AG04450 (cell line): Measurements from ENCODE around the gene TOR4A. TPM values are rescaled to one million over a fixed set of nuclear protein-coding genes. Genes with fewer than 3 reads are reported as not detected.
"Not testable (repeated sequence)": the region's sequence is repeated elsewhere in the genome, so short reads cannot be mapped to it uniquely, and the experiment has no call there.

Source experiments
- CTCF ChIA-PET: fragments of 300-600, 350-600 bp; formaldehyde crosslinking; extraction: SDS; loops from one replicate; lab custom pipeline; 2022; ENCODE audit warnings: antibody characterized with exemption, inconsistent platforms; lab: Charles Lee
- POLR2A ChIA-PET: fragments of 350-600 bp; formaldehyde crosslinking; extraction: SDS; loops from one replicate; lab custom pipeline; 2021; ENCODE audit warnings: antibody characterized with exemption, inconsistent platforms; lab: Yijun Ruan, JAX
- DNase-seq: peaks from one replicate; pipeline ENCODE4 v3.0.0-alpha.2; 2011; ENCODE audit warnings: low read depth, low spot score
- H3K27ac ChIP-seq: one replicate; pipeline ENCODE4 v1.5.1; 2012; ENCODE audit warnings: low read depth, low read length, control low read depth
- H3K27me3 ChIP-seq: one replicate; pipeline ENCODE4 v1.6.0; 2012; ENCODE audit warnings: low read length; ENCODE audit not compliant: control insufficient read depth, insufficient read depth
- H3K4me3 ChIP-seq: 2 replicates; pipeline ENCODE4 v1.5.1; 2011; ENCODE audit warnings: mild to moderate bottlenecking, low read depth, low read length, control low read depth
- H3K9me3 ChIP-seq: 2 replicates; pipeline ENCODE4 v1.5.1; 2012; ENCODE audit warnings: low read length; ENCODE audit not compliant: control insufficient read depth, insufficient read depth
- CTCF ChIP-seq: IDR thresholded peaks from 2 replicates; pipeline ENCODE4 v1.5.1; 2011; ENCODE audit warnings: low read depth, low read length, control low read depth, inconsistent platforms
- polyA plus RNA-seq: library from polyadenylated mRNA; depleted of rRNA; stranded (reverse); fragments of >200 nt; gene quantifications from 2 replicates; pipeline ENCODE4 v1.2.3, GENCODE V29; 2011

The TOR4A gene
- polyA plus RNA-seq, 1 experiment: 14.1 TPM

DNA sequence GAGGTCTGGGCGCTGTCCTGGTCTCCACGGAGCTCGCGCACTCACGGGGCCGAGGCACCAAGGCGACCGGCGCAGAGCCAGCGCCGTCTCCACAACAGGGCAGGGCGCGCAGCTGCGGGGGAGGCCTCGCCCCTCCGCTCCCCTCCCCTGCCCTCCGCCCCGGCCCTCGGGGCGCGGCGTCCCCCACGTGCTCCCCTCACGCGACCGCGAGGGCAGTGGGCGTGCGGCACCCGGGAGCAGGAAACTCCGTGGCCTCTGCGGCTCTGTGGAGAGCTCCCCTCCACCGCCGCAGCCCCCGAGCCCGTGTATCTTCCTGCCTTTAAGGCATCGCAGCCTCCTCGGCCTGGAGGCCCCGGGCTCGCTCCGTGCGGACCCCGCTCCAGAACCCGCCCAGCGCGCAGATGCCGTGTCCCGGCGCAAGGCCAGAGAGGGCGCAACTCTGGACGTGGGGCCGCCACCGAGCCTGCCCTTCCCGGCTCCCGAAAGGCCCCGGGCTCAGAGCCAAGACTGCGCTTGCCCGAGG is 37.1 kb upstream of the TOR4A start:
- ChIA-PET CTCF (interaction anchor here (1.0 to 2.3 kb wide), 2 partner anchors 13 to 211 kb away, joined by 3 to 8 read pairs; partner anchors contain the start of gene RNF224), POLR2A (interaction anchor here (0.5 to 5.7 kb wide), 46 partner anchors 10 to 1131 kb away, joined by 3 to 146 read pairs (median 4); partner anchors contain the start of genes ANAPC2, CYSRT1, EXD3 and MAN1B1)
- Histone ChIP-seq H3K4me3 (peak overlapping the region; percentile 68), H3K27ac (peak overlapping the region; percentile 83), H3K9me3 (no peaks in the 10 kb centered on the region; the same call in 1 of the 2 replicates), H3K27me3 (no peaks in the 10 kb centered on the region)
- TF ChIP-seq CTCF: no peak
- no peak for DNase-seq

DNA sequence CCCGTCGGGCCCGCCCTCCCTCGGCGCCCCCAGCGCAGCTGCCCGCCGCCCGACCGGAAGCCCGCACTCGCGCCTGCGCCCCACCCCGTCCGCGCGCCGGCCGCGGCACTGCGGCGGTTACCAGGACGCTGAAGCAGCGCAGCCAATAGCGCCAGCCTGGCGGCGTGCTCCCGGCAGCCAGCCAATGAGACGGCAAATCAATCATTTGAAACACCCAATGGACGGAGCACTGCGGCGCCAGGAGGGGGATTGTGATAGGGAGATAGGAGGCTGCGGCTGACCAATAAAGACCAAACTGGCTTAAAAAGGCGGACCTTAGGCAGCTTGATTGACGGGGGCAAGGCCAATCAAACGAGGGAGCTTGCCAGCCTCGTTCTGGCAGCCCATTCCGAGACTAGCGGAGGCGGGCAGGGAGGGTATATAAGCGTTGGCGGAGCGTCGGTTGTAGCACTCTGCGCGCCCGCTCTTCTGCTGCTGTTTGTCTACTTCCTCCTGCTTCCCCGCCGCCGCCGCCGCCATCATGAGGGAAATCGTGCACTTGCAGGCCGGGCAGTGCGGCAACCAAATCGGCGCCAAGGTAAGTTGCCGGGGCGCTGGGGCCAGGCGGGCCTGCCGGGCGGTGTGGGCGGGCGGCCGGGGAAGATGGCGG is 36.6 kb upstream of the TOR4A start, which contains the start of gene TUBB4B:
TUBB4B (plus strand) TSS at position 447 of the 649 bp plus-strand sequence; CDS start at position 521, 74 bp downstream.
- H3K27ac ChIP-seq: peak within 1 kb of the TSS; percentile 83
- no peaks in the 10 kb centered on the region; the same call in 1 of the 2 replicates for H3K9me3 ChIP-seq
- peak within 1 kb of the TSS; percentile 82 for H3K4me3 ChIP-seq
- ChIA-PET CTCF (interaction anchor here (1.0 kb wide), 1 partner anchor 212 kb away, joined by 3 read pairs; no protein-coding TSS in a partner anchor), POLR2A (interaction anchor here (0.5 to 5.7 kb wide), 46 partner anchors 11 to 1131 kb away, joined by 3 to 146 read pairs (median 4); partner anchors contain the start of genes ANAPC2, CYSRT1, EXD3 and MAN1B1)
- no peaks in the 10 kb centered on the region for H3K27me3 ChIP-seq
- DNase-seq: peak; percentile 100
- TF ChIP-seq CTCF: no peak

- ChIA-PET CTCF (interaction anchor here (1.0 kb wide), 1 partner anchor 212 kb away, joined by 3 read pairs; no protein-coding TSS in a partner anchor), POLR2A (interaction anchor here (0.7 to 5.7 kb wide), 19 partner anchors 12 to 197 kb away, joined by 3 to 146 read pairs (median 6); partner anchors contain the start of genes CYSRT1, MAN1B1, NELFB and NRARP)
- no peaks in the 10 kb centered on the region; the same call in 1 of the 2 replicates for H3K9me3 ChIP-seq
- peak overlapping the region; percentile 39 for H3K27ac ChIP-seq
- no peak for TF ChIP-seq CTCF
- H3K4me3 ChIP-seq: peak overlapping the region; percentile 82
- DNase-seq: no peak
- H3K27me3 ChIP-seq: no peaks in the 10 kb centered on the region
Measured at GRCh38 chr9:137241490-137242268, 35.8 kb upstream of the TOR4A start.

DNA sequence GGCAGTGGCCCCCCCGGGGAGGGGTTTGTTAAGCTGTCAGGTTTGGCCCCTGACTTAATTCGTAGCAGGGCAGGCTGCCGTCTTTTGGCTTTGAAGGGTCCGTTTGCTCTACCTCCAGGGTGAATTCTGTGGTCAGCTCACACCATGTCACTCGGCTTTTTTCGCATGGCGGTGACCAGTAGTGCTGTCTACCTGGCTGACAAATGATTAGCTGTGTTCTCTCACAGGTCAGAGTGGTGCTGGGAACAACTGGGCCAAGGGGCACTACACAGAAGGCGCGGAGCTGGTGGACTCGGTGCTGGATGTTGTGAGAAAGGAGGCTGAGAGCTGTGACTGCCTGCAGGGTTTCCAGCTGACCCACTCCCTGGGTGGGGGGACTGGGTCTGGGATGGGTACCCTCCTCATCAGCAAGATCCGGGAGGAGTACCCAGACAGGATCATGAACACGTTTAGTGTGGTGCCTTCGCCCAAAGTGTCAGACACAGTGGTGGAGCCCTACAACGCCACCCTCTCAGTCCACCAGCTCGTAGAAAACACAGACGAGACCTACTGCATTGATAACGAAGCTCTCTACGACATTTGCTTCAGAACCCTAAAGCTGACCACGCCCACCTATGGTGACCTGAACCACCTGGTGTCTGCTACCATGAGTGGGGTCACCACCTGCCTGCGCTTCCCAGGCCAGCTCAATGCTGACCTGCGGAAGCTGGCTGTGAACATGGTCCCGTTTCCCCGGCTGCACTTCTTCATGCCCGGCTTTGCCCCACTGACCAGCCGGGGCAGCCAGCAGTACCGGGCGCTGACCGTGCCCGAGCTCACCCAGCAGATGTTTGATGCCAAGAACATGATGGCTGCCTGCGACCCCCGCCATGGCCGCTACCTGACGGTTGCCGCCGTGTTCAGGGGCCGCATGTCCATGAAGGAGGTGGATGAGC is 35.0 kb upstream of the TOR4A start:
- Histone ChIP-seq H3K9me3 (no peaks in the 10 kb centered on the region; the same call in 1 of the 2 replicates), H3K27me3 (no peaks in the 10 kb centered on the region), H3K27ac (peak overlapping the region; percentile 2), H3K4me3 (peak overlapping the region; percentile 82)
- TF ChIP-seq CTCF: no peak
- DNase-seq: no peak
- ChIA-PET POLR2A (interaction anchor here (0.7 to 5.7 kb wide), 8 partner anchors 11 to 172 kb away, joined by 3 to 146 read pairs (median 4); partner anchors contain the start of genes MAN1B1, NELFB, RNF224 and SAPCD2), CTCF (interaction anchor here (0.5 kb wide), 1 partner anchor 29 kb away, joined by 3 read pairs; no protein-coding TSS in a partner anchor)

- CTCF ChIA-PET, H3K27ac ChIP-seq, H3K27me3 ChIP-seq, H3K4me3 ChIP-seq, DNase-seq, H3K9me3 ChIP-seq: not testable (repeated sequence)
- POLR2A ChIA-PET: interaction anchor here (1.3 to 5.7 kb wide), 3 partner anchors 10 to 114 kb away, joined by 3 to 146 read pairs (median 7); partner anchors contain the start of genes NELFB, RNF224 and STPG3
Measured at GRCh38 chr9:137243266-137243625, 34.3 kb upstream of the TOR4A start.
